ENCODE results near the gene ACOT11.

DNA sequence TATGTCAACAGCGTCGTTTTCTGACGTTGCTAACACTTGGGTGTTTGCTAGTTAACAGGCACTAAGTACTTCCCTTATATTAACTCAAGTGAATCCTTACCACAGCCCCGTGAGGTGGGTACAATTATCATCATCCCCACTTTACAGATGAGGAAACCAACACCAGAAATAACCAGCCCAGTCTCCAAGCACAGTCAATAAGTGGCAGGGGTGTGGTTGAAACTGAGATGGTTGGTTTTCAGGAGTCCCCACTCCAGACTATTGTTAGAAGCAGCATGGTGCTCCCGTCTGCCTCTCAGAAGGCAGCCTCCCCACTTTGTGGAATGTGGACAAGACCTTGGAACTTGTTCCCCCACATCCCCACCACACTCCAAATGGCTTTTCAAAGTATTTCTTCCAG lies 45.7 kb upstream of the ACOT11 start:
- TF ChIP-seq, protein P1, sequence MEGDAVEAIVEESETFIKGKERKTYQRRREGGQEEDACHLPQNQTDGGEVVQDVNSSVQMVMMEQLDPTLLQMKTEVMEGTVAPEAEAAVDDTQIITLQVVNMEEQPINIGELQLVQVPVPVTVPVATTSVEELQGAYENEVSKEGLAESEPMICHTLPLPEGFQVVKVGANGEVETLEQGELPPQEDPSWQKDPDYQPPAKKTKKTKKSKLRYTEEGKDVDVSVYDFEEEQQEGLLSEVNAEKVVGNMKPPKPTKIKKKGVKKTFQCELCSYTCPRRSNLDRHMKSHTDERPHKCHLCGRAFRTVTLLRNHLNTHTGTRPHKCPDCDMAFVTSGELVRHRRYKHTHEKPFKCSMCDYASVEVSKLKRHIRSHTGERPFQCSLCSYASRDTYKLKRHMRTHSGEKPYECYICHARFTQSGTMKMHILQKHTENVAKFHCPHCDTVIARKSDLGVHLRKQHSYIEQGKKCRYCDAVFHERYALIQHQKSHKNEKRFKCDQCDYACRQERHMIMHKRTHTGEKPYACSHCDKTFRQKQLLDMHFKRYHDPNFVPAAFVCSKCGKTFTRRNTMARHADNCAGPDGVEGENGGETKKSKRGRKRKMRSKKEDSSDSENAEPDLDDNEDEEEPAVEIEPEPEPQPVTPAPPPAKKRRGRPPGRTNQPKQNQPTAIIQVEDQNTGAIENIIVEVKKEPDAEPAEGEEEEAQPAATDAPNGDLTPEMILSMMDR (IDR thresholded peaks at IDR 0.05; ENCODE audit: poor library complexity), result no peak
- no peak for TF ChIP-seq EZH2phosphoT487 (IDR thresholded peaks at IDR 0.05; ENCODE audit: low read depth, severe bottlenecking, unreplicated experiment)
- no peak for TF ChIP-seq EZH2 (IDR thresholded peaks at IDR 0.05; ENCODE audit: borderline replicate concordance)
